Testis (tissue), 2 donors: ENCODE results near the gene SDK2.

Experiments
- CTCF ChIP-seq, 3 experiments: fragments of 450-650 bp in 2 of 3; fragments of 200-600 bp in 1 of 3; sonication (generic) in 1 of 3; IDR thresholded peaks; one replicate each; pipeline ENCODE4 v1.5.1; 2016 to 2019; ENCODE audit warnings: antibody characterized with exemption in 3 of 3, mild to moderate bottlenecking in 2 of 3, moderate library complexity in 1 of 3
- POLR2A ChIP-seq: fragments of 450-650 bp; IDR thresholded peaks from one replicate; pipeline ENCODE4 v1.6.1; 2017; ENCODE audit warnings: antibody characterized with exemption, mild to moderate bottlenecking, moderate library complexity

GRCh38 chr17:73302189-73302588 lies 342.1 kb downstream of the SDK2 start:
- TF ChIP-seq CTCF (IDR thresholded peaks at IDR 0.05) = no peak
- TF ChIP-seq POLR2A = no peak
